ENCODE measurements around the gene NHS. TPM values are rescaled to one million over a fixed set of nuclear protein-coding genes. Genes with fewer than 3 reads are reported as not detected.

The NHS gene
- total RNA-seq, 1 donor from 2014 or later, result 8.3 TPM

DNA sequence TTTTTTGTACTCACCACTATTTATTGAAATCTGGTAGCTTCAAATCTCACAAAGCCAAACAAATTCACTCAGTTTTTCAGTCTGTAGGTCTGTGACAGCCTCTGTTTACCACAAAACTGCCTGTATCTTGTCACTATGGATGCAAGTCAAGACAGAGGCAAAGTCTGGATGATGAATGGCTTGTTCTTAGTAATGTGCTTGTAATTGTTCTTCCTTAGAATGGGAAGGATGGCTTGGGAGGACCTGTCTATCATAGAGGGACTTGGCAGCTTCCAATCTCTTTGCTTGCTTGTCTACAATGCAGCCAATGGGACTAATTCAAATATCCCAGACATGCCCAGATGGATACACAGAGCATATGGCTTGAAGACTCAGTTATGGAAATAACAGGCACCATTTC, 221.1 kb downstream of the NHS start:
- H3K9me3 Mint-ChIP-seq, result no peaks in the 10 kb centered on the region
- H3K27ac Mint-ChIP-seq, result no peak overlapping the region
- H3K4me1 Mint-ChIP-seq, result peaks cover 33% of the 10 kb centered on the region
- H3K36me3 Mint-ChIP-seq, result no peaks in the 10 kb centered on the region
- H3K27me3 Mint-ChIP-seq (ENCODE audit: low read depth), result peaks cover 17% of the 10 kb centered on the region
- H3K4me3 Mint-ChIP-seq, result no peak overlapping the region
- no peak for DNase-seq (ENCODE audit: low spot score in 2 of 2, unreplicated experiment in 2 of 2)
- TF ChIP-seq, protein P1, sequence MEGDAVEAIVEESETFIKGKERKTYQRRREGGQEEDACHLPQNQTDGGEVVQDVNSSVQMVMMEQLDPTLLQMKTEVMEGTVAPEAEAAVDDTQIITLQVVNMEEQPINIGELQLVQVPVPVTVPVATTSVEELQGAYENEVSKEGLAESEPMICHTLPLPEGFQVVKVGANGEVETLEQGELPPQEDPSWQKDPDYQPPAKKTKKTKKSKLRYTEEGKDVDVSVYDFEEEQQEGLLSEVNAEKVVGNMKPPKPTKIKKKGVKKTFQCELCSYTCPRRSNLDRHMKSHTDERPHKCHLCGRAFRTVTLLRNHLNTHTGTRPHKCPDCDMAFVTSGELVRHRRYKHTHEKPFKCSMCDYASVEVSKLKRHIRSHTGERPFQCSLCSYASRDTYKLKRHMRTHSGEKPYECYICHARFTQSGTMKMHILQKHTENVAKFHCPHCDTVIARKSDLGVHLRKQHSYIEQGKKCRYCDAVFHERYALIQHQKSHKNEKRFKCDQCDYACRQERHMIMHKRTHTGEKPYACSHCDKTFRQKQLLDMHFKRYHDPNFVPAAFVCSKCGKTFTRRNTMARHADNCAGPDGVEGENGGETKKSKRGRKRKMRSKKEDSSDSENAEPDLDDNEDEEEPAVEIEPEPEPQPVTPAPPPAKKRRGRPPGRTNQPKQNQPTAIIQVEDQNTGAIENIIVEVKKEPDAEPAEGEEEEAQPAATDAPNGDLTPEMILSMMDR (IDR thresholded peaks at IDR 0.05; ENCODE audit: unreplicated experiment), result no peak

DNA sequence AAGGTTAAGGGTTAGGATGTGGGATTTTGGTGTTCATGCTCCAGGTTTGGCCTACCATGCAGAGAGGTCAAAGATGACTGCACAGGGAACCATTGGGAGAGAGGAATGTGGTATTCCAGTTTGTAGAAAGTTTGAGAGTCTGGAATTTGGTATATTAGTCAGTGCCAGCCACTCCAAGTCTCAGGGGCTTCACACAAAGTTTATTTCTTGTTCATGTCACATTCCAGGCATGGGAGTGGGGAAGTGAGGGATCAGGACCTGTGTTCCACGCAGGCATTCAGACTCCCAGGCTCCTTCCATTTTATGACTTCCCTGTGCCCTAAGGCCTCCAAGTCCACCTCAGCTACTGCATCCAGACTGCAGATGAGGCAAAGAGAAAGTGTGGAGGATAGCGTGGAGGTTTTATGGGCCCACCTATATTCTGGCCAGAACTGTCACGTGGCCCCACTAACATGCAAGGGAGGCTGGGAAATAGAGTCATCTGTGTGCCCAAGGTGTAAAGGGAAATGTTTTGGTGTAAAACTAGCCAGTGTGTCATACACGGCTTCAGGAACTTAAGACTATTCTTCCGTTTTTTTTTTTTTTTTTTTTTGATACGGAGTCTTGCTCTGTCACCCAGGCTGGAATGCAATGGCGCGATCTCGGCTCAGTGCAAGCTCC, 221.7 kb downstream of the NHS start:
- TF ChIP-seq, protein P1 (IDR thresholded peaks at IDR 0.05; ENCODE audit: unreplicated experiment), result no peak
- H3K27ac Mint-ChIP-seq, result no peak overlapping the region
- no peak overlapping the region for H3K4me3 Mint-ChIP-seq
- H3K4me1 Mint-ChIP-seq, result peaks cover 28% of the 10 kb centered on the region
- H3K27me3 Mint-ChIP-seq (ENCODE audit: low read depth), result peaks cover 24% of the 10 kb centered on the region
- H3K9me3 Mint-ChIP-seq, result no peaks in the 10 kb centered on the region
- DNase-seq (ENCODE audit: low spot score in 2 of 2, unreplicated experiment in 2 of 2), result no peak
- no peaks in the 10 kb centered on the region for H3K36me3 Mint-ChIP-seq

DNA sequence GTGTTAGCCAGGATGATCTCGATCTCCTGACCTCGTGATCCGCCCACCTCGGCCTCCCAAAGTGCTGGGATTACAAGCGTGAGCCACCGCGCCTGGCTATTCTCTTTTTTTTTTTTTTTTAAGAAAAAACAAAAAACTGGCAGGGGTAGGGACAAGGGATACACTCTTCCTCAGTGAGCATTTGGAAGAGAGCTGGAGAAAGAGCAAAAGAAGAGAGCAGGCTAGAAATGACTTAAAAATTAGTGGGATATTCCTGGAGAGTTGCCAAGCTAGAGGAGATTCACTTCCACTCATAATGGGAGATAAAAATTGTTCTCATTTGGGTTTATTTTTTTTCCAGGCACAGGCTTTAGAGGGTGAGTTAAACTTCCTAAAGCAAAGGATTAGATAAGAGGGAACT, 222.3 kb downstream of the NHS start:
- H3K4me1 Mint-ChIP-seq, result peaks cover 26% of the 10 kb centered on the region
- peak overlapping the region; percentile 81 for H3K27ac Mint-ChIP-seq
- H3K27me3 Mint-ChIP-seq (ENCODE audit: low read depth), result peaks cover 26% of the 10 kb centered on the region
- TF ChIP-seq, protein P1 (IDR thresholded peaks at IDR 0.05; ENCODE audit: unreplicated experiment), result no peak
- no peak for DNase-seq (ENCODE audit: low spot score in 2 of 2, unreplicated experiment in 2 of 2)
- H3K36me3 Mint-ChIP-seq, result no peaks in the 10 kb centered on the region
- no peaks in the 10 kb centered on the region for H3K9me3 Mint-ChIP-seq
- no peak overlapping the region for H3K4me3 Mint-ChIP-seq

DNA sequence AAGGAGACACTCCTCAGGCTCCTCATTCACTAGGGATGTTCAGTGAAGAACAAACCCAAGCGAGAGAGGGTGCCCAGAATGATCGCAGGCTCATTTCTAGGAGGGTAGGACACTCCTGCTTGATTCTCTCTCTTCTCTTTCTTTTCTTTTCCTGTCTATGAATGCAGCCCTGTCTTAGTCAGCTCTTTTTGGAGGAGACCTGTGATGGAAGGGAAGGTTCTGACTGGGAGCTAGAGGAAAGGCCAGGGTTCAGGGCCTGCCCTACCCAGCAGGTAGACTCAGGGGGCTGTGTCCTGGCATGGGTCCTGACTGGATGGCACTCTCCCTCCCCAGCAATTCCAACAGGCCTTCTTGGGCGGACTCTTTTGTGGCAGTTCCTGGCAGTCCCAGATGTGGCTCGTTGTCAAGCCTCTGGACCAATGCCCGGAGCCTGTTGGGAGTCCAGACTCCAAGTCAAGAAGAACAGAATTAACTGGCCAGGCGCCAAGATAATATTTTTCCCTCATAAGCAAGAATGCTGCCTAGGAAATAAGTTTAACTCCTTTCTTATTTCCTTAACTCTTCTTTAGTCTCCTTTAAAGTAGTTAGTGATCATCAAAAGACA, 222.9 kb downstream of the NHS start:
- peak; percentile 51 to 55 for DNase-seq (ENCODE audit: low spot score in 2 of 2, unreplicated experiment in 2 of 2)
- H3K4me3 Mint-ChIP-seq, result no peak overlapping the region
- TF ChIP-seq, protein P1 (IDR thresholded peaks at IDR 0.05; ENCODE audit: unreplicated experiment), result no peak
- peaks cover 26% of the 10 kb centered on the region for H3K4me1 Mint-ChIP-seq
- H3K27me3 Mint-ChIP-seq (ENCODE audit: low read depth), result peaks cover 26% of the 10 kb centered on the region
- peak overlapping the region; percentile 81 for H3K27ac Mint-ChIP-seq
- H3K36me3 Mint-ChIP-seq, result no peaks in the 10 kb centered on the region
- no peaks in the 10 kb centered on the region for H3K9me3 Mint-ChIP-seq

DNA sequence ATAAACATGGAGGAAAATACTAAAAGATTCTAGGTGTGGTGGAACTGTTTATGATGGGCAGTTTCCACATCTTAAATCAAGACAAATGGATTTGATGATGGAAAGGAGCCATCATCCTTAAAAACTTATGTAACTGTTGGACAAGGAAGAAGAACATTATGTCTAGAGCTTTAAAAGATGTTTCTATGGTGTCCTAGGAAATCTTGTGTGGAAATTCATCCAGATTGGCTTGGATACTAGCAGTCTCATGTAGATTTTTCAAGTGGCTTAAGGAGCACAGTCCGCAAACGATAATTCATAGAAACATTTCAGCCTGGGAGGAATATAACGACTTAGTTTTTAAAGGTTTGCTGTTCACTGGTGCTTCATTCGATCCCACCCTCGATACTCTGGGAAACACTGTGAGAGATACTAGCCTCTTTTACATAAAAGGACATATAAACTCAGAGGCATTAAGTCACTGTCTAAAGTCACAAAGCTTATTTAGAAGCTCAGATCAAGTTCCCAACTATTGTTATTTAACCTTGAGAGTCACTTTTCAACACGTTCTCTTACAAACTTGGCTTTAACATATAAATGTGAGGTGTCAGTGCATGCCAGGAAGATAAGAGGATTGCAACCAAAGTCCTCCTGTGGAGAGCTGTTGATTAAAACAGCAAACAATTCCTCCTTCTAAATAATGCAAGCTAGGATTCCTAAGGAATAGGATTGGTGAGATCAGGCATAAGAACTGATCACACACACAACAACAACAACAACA, 226.6 kb downstream of the NHS start:
- Mint-ChIP-seq H3K27ac (no peak overlapping the region), H3K27me3 (ENCODE audit: low read depth) (peaks cover 20% of the 10 kb centered on the region), H3K36me3 (no peaks in the 10 kb centered on the region), H3K9me3 (no peaks in the 10 kb centered on the region), H3K4me1 (peaks cover 36% of the 10 kb centered on the region), H3K4me3 (no peak overlapping the region)
- TF ChIP-seq, protein P1 (IDR thresholded peaks at IDR 0.05; ENCODE audit: unreplicated experiment), result no peak
- DNase-seq (ENCODE audit: low spot score in 2 of 2, unreplicated experiment in 2 of 2), result no peak

All from mesothelial cell of epicardium (in vitro differentiated cells).